Ishikawa (cell line): ENCODE data around the gene EEFSEC.

Source experiments
- CEBPB ChIP-seq: IDR thresholded peaks from 2 replicates; pipeline ENCODE4 v1.6.1; 2012
- CREB1 ChIP-seq: IDR thresholded peaks from 2 replicates; pipeline ENCODE4 v1.6.1; 2012; ENCODE audit warnings: low read depth
- EGR1 ChIP-seq: IDR thresholded peaks from 2 replicates; pipeline ENCODE4 v1.6.1; 2012
- EP300 ChIP-seq: IDR thresholded peaks from 2 replicates; pipeline ENCODE4 v1.6.1; 2012; ENCODE audit warnings: borderline replicate concordance
- FOXM1 ChIP-seq: IDR thresholded peaks from 2 replicates; pipeline ENCODE4 v1.6.1; 2012; ENCODE audit warnings: low read depth, borderline replicate concordance
- NFIC ChIP-seq: IDR thresholded peaks from 2 replicates; pipeline ENCODE4 v1.6.1; 2012
- RAD21 ChIP-seq: IDR thresholded peaks from 2 replicates; pipeline ENCODE4 v1.6.1; 2012; ENCODE audit warnings: low read depth
- TAF1 ChIP-seq: IDR thresholded peaks from 2 replicates; pipeline ENCODE4 v1.6.1; 2012; ENCODE audit warnings: low read depth, mild to moderate bottlenecking
- TCF12 ChIP-seq: IDR thresholded peaks from 2 replicates; pipeline ENCODE4 v1.6.1; 2012; ENCODE audit warnings: low read depth
- TEAD4 ChIP-seq: IDR thresholded peaks from 2 replicates; pipeline ENCODE4 v1.6.1; 2012
- YY1 ChIP-seq: IDR thresholded peaks from 2 replicates; pipeline ENCODE4 v1.6.1; 2012; ENCODE audit warnings: low read depth
- ZBTB7A ChIP-seq: IDR thresholded peaks from 2 replicates; pipeline ENCODE4 v1.6.1; 2012; ENCODE audit warnings: low read depth
- TF ChIP-seq, protein P1 (sequence below): IDR thresholded peaks from 2 replicates; pipeline ENCODE4 v1.6.1; 2012
- TF ChIP-seq, protein P2 (sequence below): IDR thresholded peaks from 2 replicates; pipeline ENCODE4 v1.6.1; 2012
- TF ChIP-seq, protein P3 (sequence below): IDR thresholded peaks from 2 replicates; pipeline ENCODE4 v1.6.1; 2012; ENCODE audit warnings: low read depth, mild to moderate bottlenecking

Gene EEFSEC

DNA sequence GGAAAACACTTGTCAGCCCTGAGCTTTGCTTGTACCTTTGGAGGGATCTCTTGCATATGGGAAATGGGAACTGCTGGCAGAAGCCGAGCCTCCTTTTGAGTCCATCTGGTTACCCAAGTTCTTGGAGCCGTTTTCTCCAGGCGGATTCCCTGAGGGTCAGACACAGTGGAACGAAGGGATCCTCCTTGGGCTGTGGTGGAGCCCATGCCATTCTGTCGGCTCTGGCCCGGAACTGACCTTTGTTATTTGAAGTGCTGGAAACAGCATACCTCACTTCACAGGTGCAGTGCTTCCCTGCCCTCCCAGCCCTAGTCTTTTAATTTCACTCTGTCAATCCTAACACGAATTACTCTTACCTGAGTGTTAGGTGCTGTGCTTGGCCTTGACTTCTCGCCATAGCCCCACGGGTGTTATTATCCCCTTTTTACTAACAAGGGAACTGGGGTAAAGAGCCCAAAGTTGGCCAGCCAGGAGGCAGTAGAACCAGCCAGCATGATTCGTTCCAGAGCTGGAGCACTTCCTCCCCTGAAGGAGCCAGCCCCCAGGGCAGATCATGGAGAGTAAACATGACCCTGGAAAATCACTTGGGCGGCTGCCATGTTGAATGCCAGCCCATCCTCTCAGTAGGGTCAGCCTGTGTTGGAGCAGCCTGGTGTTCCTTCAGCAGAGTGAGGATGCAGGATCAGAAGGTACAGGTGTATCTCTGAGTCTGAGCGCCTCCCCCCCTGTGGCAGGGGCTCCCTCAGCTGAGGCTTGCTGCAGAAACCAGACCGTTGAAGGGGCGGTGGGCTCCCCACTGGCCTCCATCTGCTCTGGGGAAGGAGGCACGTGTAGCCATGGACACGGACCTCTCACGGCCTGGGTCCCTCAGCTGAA is 170.2 kb downstream of the EEFSEC start:
- TF ChIP-seq YY1 (no peak), FOXM1 (no peak), EP300 (no peak), CREB1 (no peak), EGR1 (no peak), CEBPB (no peak), TCF12 (no peak), TAF1 (no peak), TEAD4 (no peak), ZBTB7A (no peak), NFIC (no peak), RAD21 (no peak)
- TF ChIP-seq, protein P1, sequence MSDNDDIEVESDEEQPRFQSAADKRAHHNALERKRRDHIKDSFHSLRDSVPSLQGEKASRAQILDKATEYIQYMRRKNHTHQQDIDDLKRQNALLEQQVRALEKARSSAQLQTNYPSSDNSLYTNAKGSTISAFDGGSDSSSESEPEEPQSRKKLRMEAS = no peak
- TF ChIP-seq, protein P2, sequence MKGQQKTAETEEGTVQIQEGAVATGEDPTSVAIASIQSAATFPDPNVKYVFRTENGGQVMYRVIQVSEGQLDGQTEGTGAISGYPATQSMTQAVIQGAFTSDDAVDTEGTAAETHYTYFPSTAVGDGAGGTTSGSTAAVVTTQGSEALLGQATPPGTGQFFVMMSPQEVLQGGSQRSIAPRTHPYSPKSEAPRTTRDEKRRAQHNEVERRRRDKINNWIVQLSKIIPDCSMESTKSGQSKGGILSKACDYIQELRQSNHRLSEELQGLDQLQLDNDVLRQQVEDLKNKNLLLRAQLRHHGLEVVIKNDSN = no peak
- TF ChIP-seq, protein P3, sequence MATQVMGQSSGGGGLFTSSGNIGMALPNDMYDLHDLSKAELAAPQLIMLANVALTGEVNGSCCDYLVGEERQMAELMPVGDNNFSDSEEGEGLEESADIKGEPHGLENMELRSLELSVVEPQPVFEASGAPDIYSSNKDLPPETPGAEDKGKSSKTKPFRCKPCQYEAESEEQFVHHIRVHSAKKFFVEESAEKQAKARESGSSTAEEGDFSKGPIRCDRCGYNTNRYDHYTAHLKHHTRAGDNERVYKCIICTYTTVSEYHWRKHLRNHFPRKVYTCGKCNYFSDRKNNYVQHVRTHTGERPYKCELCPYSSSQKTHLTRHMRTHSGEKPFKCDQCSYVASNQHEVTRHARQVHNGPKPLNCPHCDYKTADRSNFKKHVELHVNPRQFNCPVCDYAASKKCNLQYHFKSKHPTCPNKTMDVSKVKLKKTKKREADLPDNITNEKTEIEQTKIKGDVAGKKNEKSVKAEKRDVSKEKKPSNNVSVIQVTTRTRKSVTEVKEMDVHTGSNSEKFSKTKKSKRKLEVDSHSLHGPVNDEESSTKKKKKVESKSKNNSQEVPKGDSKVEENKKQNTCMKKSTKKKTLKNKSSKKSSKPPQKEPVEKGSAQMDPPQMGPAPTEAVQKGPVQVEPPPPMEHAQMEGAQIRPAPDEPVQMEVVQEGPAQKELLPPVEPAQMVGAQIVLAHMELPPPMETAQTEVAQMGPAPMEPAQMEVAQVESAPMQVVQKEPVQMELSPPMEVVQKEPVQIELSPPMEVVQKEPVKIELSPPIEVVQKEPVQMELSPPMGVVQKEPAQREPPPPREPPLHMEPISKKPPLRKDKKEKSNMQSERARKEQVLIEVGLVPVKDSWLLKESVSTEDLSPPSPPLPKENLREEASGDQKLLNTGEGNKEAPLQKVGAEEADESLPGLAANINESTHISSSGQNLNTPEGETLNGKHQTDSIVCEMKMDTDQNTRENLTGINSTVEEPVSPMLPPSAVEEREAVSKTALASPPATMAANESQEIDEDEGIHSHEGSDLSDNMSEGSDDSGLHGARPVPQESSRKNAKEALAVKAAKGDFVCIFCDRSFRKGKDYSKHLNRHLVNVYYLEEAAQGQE = no peak

DNA sequence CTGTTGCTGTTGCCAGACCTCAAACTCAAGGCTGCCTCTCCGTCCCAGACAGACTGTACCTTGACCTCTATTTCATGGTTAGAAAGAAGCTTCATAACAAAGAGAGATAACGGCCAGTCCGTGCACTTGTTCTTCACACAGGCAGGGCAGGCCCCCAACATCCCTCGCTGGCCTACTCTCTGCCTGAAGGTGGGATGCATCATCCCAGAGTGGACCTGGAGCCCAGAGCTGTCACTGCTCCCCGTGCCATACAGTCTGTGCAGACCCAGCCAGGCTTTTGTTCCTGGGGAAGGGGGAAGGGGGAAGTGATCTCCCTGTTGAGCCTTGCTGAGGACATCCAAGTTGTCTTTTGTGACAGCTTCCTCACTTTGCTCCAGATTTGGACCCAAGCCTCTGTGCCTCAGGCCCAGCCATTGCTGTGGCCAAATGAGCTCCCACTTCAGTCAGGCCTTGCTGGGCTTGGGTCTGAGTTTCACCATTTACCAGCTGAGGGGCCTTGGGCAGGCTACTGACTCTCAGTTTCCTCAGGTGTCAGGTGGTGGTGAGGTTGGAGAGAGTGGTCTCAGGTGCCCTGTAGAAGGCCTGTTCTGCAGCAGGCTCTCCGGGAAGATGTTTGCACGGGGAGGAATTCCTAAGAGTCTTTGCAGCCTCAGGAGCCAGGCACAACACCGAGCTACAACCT is 171.8 kb downstream of the EEFSEC start:
- no peak for TF ChIP-seq TEAD4
- no peak for TF ChIP-seq NFIC
- no peak for TF ChIP-seq EGR1
- TF ChIP-seq TCF12 = no peak
- TF ChIP-seq EP300 = no peak
- no peak for TF ChIP-seq CEBPB
- TF ChIP-seq, protein P2 = no peak
- TF ChIP-seq YY1 = no peak
- TF ChIP-seq, protein P3 = no peak
- no peak for TF ChIP-seq FOXM1
- TF ChIP-seq, protein P1 = no peak
- no peak for TF ChIP-seq ZBTB7A
- no peak for TF ChIP-seq CREB1
- no peak for TF ChIP-seq TAF1

DNA sequence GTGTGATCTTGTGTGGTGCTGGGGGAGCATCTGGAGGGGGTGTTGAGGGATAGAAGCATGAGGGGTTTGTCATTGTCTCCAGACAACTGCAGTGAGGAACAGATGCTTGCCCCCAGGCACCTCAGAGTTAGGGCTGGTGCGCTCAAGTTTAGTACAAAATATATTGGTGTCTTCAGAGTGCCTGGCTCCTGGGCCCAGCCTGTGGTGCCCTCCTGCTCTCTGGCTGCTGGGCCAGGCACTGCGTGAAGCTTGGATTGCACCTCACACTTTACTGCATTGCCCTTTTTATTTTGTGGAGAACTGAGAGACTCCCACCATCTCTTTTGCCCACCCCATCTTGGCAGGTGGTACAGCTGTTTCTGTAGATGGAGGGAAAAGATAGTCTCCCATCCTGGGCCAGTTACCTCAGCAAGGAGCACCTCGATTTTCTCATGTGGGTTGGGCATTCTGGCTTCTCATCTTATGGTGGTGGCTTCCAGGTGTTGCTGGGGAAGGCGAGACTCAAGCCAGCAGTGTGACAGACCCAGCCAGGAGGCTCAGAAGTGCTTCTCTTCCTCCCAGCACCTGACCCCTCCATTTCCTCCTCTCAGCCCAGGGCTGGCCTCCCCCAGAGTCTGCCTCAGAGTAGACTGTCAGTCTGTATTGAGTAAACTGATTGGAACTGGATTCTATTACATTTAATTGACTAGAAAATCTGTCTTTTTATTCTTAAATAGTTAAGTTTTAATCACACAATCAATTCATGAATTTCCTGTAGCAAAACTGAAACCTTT is 173.0 kb downstream of the EEFSEC start:
- TF ChIP-seq EP300 (no peak), TCF12 (no peak), YY1 (no peak), CREB1 (no peak), ZBTB7A (no peak)

DNA sequence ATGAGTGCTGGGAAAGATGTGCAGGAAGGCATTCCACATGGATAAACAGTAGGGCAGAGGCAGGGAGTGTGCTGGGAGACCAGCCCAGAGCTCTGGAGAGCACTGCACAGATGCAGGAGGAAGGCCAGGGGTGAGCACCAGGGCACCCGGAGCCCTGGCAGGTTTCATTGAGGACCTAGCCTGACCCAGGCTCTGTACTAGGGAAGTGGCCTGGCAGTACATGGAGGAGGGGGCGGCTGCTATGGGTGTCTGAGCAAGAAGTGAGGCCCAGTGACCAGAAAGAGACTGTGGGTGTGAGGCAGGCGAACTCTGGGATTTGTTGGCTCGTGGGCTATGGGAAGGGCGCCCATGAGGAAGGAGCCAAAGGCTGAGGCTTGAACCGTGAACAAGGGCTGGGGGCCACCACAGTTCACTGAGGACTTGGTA is 174.3 kb downstream of the EEFSEC start:
- no peak for TF ChIP-seq EP300
- no peak for TF ChIP-seq TCF12
- TF ChIP-seq CEBPB = no peak
- no peak for TF ChIP-seq CREB1
- TF ChIP-seq NFIC = no peak
- no peak for TF ChIP-seq TAF1
- TF ChIP-seq EGR1 = no peak
- no peak for TF ChIP-seq FOXM1
